ENCODE data around the gene FARP2.

Gene FARP2

GRCh38 chr2:241339839-241340630, 16.1 kb upstream of the FARP2 start:
- TF ChIP-seq CTCF (IDR thresholded peaks at IDR 0.05; ENCODE audit: extremely low read depth, insufficient read depth, missing control alignments), result no peak
- DNase-seq (ENCODE audit: low spot score), result no peak
- in situ Hi-C loops (cut with MboI; ENCODE audit: low pct_unique_long_range_greater_than_20kb, low sequenced_read_pairs, unreplicated experiment), result no loop called here

GRCh38 chr2:241340631-241341163, 15.4 kb upstream of the FARP2 start:
- in situ Hi-C loops (cut with MboI; ENCODE audit: low pct_unique_long_range_greater_than_20kb, low sequenced_read_pairs, unreplicated experiment), result no loop called here
- no peak for DNase-seq (ENCODE audit: low spot score)
- TF ChIP-seq CTCF (IDR thresholded peaks at IDR 0.05; ENCODE audit: extremely low read depth, insufficient read depth, missing control alignments), result no peak

- DNase-seq (ENCODE audit: low spot score), result no peak
- TF ChIP-seq CTCF (IDR thresholded peaks at IDR 0.05; ENCODE audit: extremely low read depth, insufficient read depth, missing control alignments), result no peak
- in situ Hi-C loops (cut with MboI; ENCODE audit: low pct_unique_long_range_greater_than_20kb, low sequenced_read_pairs, unreplicated experiment), result no loop called here
Measured at GRCh38 chr2:241344925-241345651, 11.0 kb upstream of the FARP2 start.

GRCh38 chr2:241349941-241350340, 6.1 kb upstream of the FARP2 start:
- no peak for TF ChIP-seq CTCF (IDR thresholded peaks at IDR 0.05; ENCODE audit: extremely low read depth, insufficient read depth, missing control alignments)
- in situ Hi-C loops (cut with MboI; ENCODE audit: low pct_unique_long_range_greater_than_20kb, low sequenced_read_pairs, unreplicated experiment), result no loop called here
- no peak for DNase-seq (ENCODE audit: low spot score)

GRCh38 chr2:241350530-241350877, 5.6 kb upstream of the FARP2 start:
- DNase-seq (ENCODE audit: low spot score), result no peak
- in situ Hi-C loops (cut with MboI; ENCODE audit: low pct_unique_long_range_greater_than_20kb, low sequenced_read_pairs, unreplicated experiment), result no loop called here
- no peak for TF ChIP-seq CTCF (IDR thresholded peaks at IDR 0.05; ENCODE audit: extremely low read depth, insufficient read depth, missing control alignments)

- in situ Hi-C loops (cut with MboI; ENCODE audit: low pct_unique_long_range_greater_than_20kb, low sequenced_read_pairs, unreplicated experiment), result no loop called here
- DNase-seq (ENCODE audit: low spot score), result no peak
- TF ChIP-seq CTCF (IDR thresholded peaks at IDR 0.05; ENCODE audit: extremely low read depth, insufficient read depth, missing control alignments), result no peak
Measured at GRCh38 chr2:241350878-241351639, 5.0 kb upstream of the FARP2 start.
